Transverse colon (tissue), 4 donors: ENCODE measurements around the gene KDM1B. TPM values are rescaled to one million over a fixed set of nuclear protein-coding genes. Genes with fewer than 3 reads are reported as not detected.

ENCODE experiments used
- DNase-seq: peaks from one replicate; pipeline ENCODE4 v3.0.0-alpha.2; 2019
- H3K27ac ChIP-seq, 4 donors: fragments of 200-600 bp; sonication (generic); 2 replicates each; pipeline ENCODE4 v1.5.1; 2016 to 2018; ENCODE audit warnings: inconsistent platforms in 4 of 4
- H3K27me3 ChIP-seq: fragments of 200-600 bp; sonication (generic); 2 replicates; pipeline ENCODE4 v1.5.1; 2017; ENCODE audit warnings: inconsistent platforms
- H3K36me3 ChIP-seq, 4 donors: fragments of 200-600 bp; sonication (generic); 2 replicates each; pipeline ENCODE4 v1.5.1; 2017 to 2019; ENCODE audit warnings: inconsistent platforms in 4 of 4
- H3K4me1 ChIP-seq, 4 donors: fragments of 200-600 bp; sonication (generic); 2 replicates each; pipeline ENCODE4 v1.5.1; 2017 to 2020; ENCODE audit warnings: inconsistent platforms in 4 of 4
- H3K4me3 ChIP-seq, 4 donors: fragments of 200-600 bp; sonication (generic); 1 replicate in 1 of 4; 2 replicates in 3 of 4; pipeline versions ENCODE4 v1.5.1 to v1.6.1; 2017 to 2019; ENCODE audit warnings: inconsistent platforms in 4 of 4
- H3K9me3 ChIP-seq, 2 donors: fragments of 200-600 bp; sonication (generic); 2 replicates each; pipeline ENCODE4 v1.5.1; 2017 to 2019; ENCODE audit warnings: inconsistent platforms in 2 of 2
- EP300 ChIP-seq: sonication (generic); formaldehyde crosslinking; IDR thresholded peaks from one replicate; pipeline ENCODE4 v1.6.1; 2017; ENCODE audit warnings: antibody characterized with exemption, low read depth
- POLR2A ChIP-seq: fragments of 450-650 bp; IDR thresholded peaks from one replicate; pipeline ENCODE4 v1.6.1; 2016; ENCODE audit warnings: antibody characterized with exemption, mild to moderate bottlenecking, moderate library complexity
- POLR2AphosphoS5 ChIP-seq, 3 donors: sonication (generic); formaldehyde crosslinking; IDR thresholded peaks; one replicate each; pipeline ENCODE4 v1.6.1; 2016; ENCODE audit warnings: antibody characterized with exemption in 3 of 3
- WGBS, 2 donors: methylation state at CpG; one replicate each; pipeline ENCODE4 v1.1.5; 2018; ENCODE audit warnings: low coverage in 1 of 2; 5-methylcytosine and 5-hydroxymethylcytosine counted together
- in situ Hi-C, 4 donors: fragments of 200-750 bp; cut with MboI; loops; one replicate each; pipeline versions ENCODE4 v1.15.0 to v1.15.1; 2017; ENCODE audit warnings: low sequenced_read_pairs in 3 of 4, low pct_ligation_motif_present in 1 of 4, low pct_unique_long_range_greater_than_20kb in 1 of 4
- intact Hi-C: fragments of 100-400 bp; cut with DNase I; formaldehyde crosslinking; loops from one replicate; pipeline ENCODE4 v1.15.1; 2023; ENCODE audit warnings: low total_unique reads
- total RNA-seq, 4 donors: library from RNA; depleted of rRNA; stranded (reverse); fragments of >200 nt; gene quantifications; one replicate each; pipeline ENCODE4 v1.1.0, GENCODE V29; 2016
- TF ChIP-seq, protein P1 (sequence below), 5 experiments: fragments of 200-600 bp in 3 of 5; fragments of 450-650 bp in 2 of 5; sonication (generic) in 3 of 5; IDR thresholded peaks; 1 replicate in 2 of 5; 2 replicates in 3 of 5; pipeline ENCODE4 v1.5.1; 2016 to 2017; ENCODE audit warnings: antibody characterized with exemption in 5 of 5, inconsistent platforms in 3 of 5, mild to moderate bottlenecking in 2 of 5, moderate library complexity in 1 of 5

Gene KDM1B
- total RNA-seq, 4 donors from 2014 or later, result 18.9 to 70.7 (median 40.0) TPM

DNA sequence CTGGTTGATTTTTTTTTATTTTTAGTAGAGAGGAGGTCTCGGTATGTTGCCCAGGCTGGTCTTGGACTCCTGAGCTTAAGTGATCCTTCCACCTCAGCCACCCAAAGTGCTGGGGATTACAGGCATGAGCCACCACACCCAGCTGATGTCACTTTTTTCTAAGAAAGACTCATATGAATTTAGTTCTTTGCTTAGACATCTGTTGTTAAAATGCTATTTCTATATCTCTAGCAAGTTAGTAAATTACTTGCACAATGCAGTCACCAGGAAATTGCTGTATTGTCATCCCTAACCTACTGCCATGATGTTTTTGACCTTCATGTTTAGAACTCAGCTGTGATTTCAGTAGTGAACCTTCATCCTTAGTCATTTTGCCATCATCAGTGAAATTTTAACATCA is 5.7 kb downstream of the KDM1B start:
- no peak overlapping the region for H3K27ac ChIP-seq
- in situ Hi-C loops, result no loop called here
- intact Hi-C loops, result no loop called here
- no peak overlapping the region for H3K4me3 ChIP-seq
- no peaks in the 10 kb centered on the region for H3K27me3 ChIP-seq
- H3K4me1 ChIP-seq, result peaks cover 0 to 15% (median 2%) of the 10 kb centered on the region in 4 donors
- no peaks in the 10 kb centered on the region for H3K9me3 ChIP-seq
- no peak for DNase-seq
- H3K36me3 ChIP-seq, result peaks cover 0 to 17% (median 7%) of the 10 kb centered on the region in 4 donors
- WGBS, 2 donors, result 81 to 92% methylated on average over 1 of the region's 1 CpG
- TF ChIP-seq POLR2AphosphoS5 (IDR thresholded peaks at IDR 0.05), result no peak

DNA sequence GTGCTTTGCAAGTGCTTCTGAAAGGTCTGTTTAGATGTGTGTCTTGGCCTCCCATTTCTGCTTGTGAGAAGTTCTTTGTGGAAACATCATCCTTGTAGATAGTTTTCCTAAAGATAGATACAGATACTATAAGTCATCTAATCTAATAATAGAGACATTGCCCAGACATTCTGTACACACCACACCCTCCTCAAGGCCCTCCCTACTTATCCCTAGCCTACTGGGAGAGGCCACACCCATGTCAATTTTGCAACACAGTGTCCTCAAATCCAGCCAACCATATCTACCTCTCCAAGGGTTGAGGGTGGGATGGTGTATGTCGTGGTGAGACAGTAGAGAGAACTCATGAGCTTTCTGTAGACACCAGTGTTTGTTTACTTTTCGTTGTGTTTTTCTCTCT is 6.2 kb downstream of the KDM1B start:
- Histone ChIP-seq H3K27me3 (no peaks in the 10 kb centered on the region), H3K4me1 (peaks cover 0 to 10% (median under 1%) of the 10 kb centered on the region in 4 donors), H3K4me3 (no peak overlapping the region), H3K9me3 (no peaks in the 10 kb centered on the region), H3K27ac (no peak overlapping the region), H3K36me3 (peaks cover 0 to 20% (median 8%) of the 10 kb centered on the region in 4 donors)
- TF ChIP-seq POLR2A, result no peak
- TF ChIP-seq EP300, result no peak
- TF ChIP-seq, protein P1, sequence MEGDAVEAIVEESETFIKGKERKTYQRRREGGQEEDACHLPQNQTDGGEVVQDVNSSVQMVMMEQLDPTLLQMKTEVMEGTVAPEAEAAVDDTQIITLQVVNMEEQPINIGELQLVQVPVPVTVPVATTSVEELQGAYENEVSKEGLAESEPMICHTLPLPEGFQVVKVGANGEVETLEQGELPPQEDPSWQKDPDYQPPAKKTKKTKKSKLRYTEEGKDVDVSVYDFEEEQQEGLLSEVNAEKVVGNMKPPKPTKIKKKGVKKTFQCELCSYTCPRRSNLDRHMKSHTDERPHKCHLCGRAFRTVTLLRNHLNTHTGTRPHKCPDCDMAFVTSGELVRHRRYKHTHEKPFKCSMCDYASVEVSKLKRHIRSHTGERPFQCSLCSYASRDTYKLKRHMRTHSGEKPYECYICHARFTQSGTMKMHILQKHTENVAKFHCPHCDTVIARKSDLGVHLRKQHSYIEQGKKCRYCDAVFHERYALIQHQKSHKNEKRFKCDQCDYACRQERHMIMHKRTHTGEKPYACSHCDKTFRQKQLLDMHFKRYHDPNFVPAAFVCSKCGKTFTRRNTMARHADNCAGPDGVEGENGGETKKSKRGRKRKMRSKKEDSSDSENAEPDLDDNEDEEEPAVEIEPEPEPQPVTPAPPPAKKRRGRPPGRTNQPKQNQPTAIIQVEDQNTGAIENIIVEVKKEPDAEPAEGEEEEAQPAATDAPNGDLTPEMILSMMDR (IDR thresholded peaks at IDR 0.05), result no peak
- TF ChIP-seq POLR2AphosphoS5 (IDR thresholded peaks at IDR 0.05), result no peak
- intact Hi-C loops (no loop called here), in situ Hi-C loops (no loop called here)
- WGBS, 2 donors, result 83 to 89% methylated on average over 1 to 2 of the region's 2 CpGs
- DNase-seq, result no peak

GRCh38 chr6:18162401-18162800 is 7.2 kb downstream of the KDM1B start:
- peaks cover 0 to 24% (median 10%) of the 10 kb centered on the region in 4 donors for H3K36me3 ChIP-seq
- TF ChIP-seq, protein P1 (IDR thresholded peaks at IDR 0.05), result no peak
- no peak for TF ChIP-seq EP300
- TF ChIP-seq POLR2AphosphoS5 (IDR thresholded peaks at IDR 0.05), result no peak
- TF ChIP-seq POLR2A, result no peak

DNA sequence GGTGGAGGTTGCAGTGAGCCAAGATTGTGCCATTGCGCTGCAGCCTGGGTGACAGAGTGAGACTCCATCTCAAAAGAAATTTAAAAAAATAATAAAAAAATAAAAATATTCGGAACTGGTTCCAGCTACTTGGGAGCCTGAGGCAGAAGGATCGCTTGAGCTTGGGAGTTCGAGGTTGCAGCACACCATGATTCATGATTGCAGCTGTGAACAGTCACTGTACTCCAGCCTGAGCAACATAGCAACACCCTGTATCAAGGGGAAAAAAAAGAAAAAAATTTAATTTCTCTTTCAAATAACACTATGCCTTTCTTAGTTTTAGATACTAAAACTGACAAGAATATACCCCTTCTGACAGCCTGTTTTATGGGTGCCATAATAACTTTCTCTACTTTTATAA is 10.5 kb downstream of the KDM1B start:
- no peak for TF ChIP-seq POLR2AphosphoS5 (IDR thresholded peaks at IDR 0.05)
- 94 to 98% methylated on average over 4 of the region's 4 CpGs for WGBS, 2 donors
- in situ Hi-C loops, result no loop called here
- H3K36me3 ChIP-seq, result peaks cover 0 to 42% (median 13%) of the 10 kb centered on the region in 4 donors
- no peak overlapping the region for H3K27ac ChIP-seq
- H3K9me3 ChIP-seq, result no peaks in the 10 kb centered on the region
- H3K4me3 ChIP-seq, result no peak overlapping the region
- no peaks in the 10 kb centered on the region for H3K27me3 ChIP-seq
- intact Hi-C loops, result no loop called here
- no peaks in the 10 kb centered on the region for H3K4me1 ChIP-seq
- DNase-seq, result no peak

More at GRCh38 chr6:18162401-18162800, 7.2 kb downstream of the KDM1B start:
- H3K27ac ChIP-seq, result no peak overlapping the region
- no peaks in the 10 kb centered on the region for H3K27me3 ChIP-seq
- H3K9me3 ChIP-seq, result no peaks in the 10 kb centered on the region
- H3K4me3 ChIP-seq, result no peak overlapping the region
- no peaks in the 10 kb centered on the region for H3K4me1 ChIP-seq
- DNase-seq, result no peak
- intact Hi-C loops (no loop called here), in situ Hi-C loops (no loop called here)
- 96 to 100% methylated on average over 2 of the region's 2 CpGs for WGBS, 2 donors

- intact Hi-C loops (no loop called here), in situ Hi-C loops (no loop called here)
- DNase-seq, result no peak
- Histone ChIP-seq H3K36me3 (peaks cover 0 to 42% (median 12%) of the 10 kb centered on the region in 4 donors), H3K9me3 (no peaks in the 10 kb centered on the region), H3K27ac (no peak overlapping the region), H3K27me3 (no peaks in the 10 kb centered on the region), H3K4me3 (no peak overlapping the region), H3K4me1 (no peaks in the 10 kb centered on the region)
- TF ChIP-seq EP300, result no peak
- TF ChIP-seq POLR2A, result no peak
- no peak for TF ChIP-seq POLR2AphosphoS5 (IDR thresholded peaks at IDR 0.05)
- 96% methylated on average over 2 of the region's 2 CpGs for WGBS, 2 donors
Observed at GRCh38 chr6:18166312-18167036, 11.3 kb downstream of the KDM1B start.
